SIG-M5 (cell line): Measurements from ENCODE around the gene CST7.

Source experiments
- DNase-seq: peaks from one replicate; lab custom pipeline; 2025; lab: John Stamatoyannopoulos, UW

CST7 gene

GRCh38 chr20:24964506-24964840, 15.4 kb downstream of the CST7 start:
- DNase-seq = no peak

GRCh38 chr20:24965065-24965919, 16.2 kb downstream of the CST7 start:
- DNase-seq = no peak

- DNase-seq = no peak
Measured at GRCh38 chr20:24966317-24967012, 17.4 kb downstream of the CST7 start.

- DNase-seq = no peak
Measured at GRCh38 chr20:24968278-24968800, 19.3 kb downstream of the CST7 start.

DNA sequence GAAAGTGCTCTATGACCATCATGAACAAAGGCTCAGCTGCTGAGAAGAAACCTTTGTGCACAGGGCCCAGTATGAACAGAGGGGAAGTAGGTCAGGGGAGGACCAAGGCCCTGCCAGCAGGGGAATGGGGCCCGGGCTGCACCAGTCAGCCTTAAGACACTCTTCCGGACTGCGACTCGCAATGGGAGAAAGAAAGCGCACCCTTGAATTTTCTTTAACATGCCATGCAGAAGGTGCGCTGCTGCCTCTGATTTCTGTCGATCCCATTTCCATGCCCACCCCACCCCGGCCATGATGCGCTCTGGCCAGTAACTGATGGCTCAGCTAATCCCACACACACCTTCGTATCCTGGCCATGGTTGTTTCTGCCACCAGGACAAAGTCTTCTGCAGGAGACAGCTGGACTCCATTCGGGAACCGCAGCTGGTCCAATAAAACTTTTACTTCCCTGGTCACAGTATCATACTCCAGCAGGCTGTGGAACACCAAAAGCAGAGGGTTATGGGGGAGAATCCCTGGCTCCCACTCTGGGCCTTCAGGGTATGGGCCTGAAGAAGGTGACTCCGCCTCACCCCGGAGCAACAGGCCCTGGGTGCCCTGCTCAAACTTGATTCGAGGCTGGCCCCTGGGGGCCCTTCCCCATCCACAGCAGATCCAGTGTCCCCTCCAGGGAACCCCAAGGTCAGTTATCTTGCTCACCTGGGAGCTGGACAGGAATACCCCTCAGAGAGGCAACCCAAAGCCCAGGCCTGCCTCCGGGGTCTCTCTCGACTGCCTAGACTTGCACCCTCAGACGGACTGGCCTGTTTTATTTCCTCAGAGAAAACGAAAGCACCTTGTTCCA, 20.3 kb downstream of the CST7 start:
- no peak for DNase-seq

- no peak for DNase-seq
Measured at GRCh38 chr20:24970030-24970553, 21.0 kb downstream of the CST7 start.

GRCh38 chr20:24970754-24971153, 21.7 kb downstream of the CST7 start:
- no peak for DNase-seq

GRCh38 chr20:24971376-24972101, 22.5 kb downstream of the CST7 start:
- no peak for DNase-seq

DNA sequence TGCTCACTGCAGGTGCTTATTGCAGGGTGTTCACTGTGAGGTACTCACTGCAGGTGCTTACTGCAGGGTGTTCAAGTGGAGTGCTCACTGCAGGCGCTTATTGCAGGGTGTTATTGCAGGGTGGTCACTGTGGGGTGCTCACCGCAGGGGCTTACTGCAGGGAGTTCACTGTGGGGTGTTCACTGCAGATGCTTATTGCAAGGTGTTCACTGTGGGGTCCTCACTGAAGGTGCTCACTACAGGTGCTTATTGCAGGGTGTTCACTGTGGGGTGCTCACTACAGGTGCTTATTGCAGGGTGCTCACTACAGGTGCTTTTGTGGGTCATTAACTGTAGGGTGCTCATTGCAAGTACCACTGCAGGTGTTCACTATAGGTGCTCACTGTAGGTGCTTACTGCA, 23.3 kb downstream of the CST7 start:
- DNase-seq = no peak

GRCh38 chr20:24977336-24977735, 28.3 kb downstream of the CST7 start:
- no peak for DNase-seq

DNA sequence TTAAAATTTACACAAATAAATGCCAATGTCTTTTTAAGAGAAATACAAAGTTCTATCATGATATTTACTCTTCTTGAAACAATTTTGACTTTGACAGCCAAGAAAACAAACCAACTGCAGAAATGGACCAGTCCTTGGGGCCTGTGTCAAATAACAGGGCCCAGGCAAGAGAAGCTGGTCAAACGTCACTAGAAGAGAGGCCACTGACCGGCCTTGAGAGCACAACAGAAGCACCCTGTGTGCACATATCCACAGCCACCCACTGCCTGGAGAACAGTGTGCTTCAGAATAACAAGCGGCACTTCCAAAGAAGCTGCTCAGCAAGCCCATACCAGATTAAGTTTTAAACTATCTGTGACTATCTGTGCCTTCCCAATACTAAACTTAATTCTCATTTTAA, 28.7 kb downstream of the CST7 start:
- no peak for DNase-seq

DNA sequence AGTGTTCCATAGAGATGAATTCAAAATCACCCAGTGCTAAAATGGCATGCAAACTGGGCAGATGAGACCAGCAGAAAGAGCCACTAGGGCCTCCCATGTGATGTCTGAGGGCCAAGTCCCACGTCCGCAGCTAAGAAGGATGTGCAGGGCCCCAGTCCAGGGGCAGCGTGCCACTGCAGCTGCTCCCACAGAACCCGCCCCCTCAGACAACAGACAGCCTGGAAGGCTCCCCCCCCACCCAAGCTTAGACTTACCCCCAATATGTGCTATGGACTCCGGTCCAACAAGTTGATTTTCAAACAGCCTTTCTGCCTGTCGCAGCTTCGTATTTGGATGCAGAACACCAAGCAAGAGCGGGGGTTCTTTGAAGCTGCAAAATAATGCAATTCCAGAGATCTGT, 29.4 kb downstream of the CST7 start:
- no peak for DNase-seq

- no peak for DNase-seq
Measured at GRCh38 chr20:24979036-24979960, 30.2 kb downstream of the CST7 start.

- no peak for DNase-seq
Measured at GRCh38 chr20:24980291-24981053, 31.4 kb downstream of the CST7 start.

DNA sequence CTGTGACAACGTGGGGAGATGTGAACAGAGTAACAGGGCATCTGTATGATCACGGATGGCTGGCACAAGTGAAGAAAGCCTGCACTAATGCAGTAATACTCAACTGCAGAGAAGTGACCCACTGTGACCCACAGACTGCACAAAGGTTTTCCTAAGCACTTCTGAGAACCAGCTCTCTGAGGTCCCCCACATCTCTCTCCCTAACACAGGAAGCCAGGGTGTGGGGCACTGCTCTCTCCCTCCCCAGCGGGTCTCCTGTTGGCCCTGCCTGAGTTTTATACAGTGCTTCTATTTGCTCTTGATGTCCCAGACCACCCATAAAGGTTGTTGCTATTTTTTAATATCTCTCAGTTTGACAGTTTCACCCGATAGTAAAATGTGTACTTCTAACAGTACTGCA, 32.2 kb downstream of the CST7 start:
- DNase-seq = no peak

GRCh38 chr20:24981790-24982189, 32.7 kb downstream of the CST7 start:
- DNase-seq = no peak

- no peak for DNase-seq
Measured at GRCh38 chr20:24983896-24984295, 34.8 kb downstream of the CST7 start.

DNA sequence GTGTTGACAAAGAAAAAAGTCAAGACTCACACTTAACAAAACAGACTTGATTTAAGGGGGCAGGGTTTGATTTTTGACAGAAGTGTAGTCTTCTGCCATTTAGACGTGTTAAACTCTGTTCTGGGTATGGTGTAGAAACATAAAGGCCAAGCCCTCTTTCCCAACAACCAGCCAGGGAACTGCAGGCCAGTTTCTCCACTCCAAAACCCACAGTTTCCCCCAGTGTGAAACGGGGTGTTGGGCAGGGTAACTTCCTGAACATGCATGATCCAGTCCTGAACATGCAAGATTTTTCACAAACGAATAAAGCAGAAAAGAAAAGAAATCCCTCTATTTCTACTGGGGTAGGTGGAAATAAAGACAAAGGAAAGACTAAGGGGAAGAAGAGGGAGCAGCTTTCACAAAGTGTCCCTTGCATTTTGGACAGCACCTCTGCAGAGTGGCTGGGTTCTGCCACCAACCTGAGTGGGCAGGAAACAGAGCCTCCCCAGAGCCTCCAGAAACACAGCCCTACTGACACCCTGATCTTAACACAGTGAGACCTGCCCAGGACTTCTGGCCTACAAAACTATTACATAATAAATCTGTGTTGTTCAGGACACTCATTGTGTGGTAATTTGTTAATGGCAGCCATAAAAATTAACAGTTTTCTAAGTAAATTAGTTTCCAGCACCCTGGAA, 36.0 kb downstream of the CST7 start:
- no peak for DNase-seq

- no peak for DNase-seq
Measured at GRCh38 chr20:24985802-24986201, 36.7 kb downstream of the CST7 start.
